ENCODE data around the gene CEACAM21.

Gene CEACAM21

DNA sequence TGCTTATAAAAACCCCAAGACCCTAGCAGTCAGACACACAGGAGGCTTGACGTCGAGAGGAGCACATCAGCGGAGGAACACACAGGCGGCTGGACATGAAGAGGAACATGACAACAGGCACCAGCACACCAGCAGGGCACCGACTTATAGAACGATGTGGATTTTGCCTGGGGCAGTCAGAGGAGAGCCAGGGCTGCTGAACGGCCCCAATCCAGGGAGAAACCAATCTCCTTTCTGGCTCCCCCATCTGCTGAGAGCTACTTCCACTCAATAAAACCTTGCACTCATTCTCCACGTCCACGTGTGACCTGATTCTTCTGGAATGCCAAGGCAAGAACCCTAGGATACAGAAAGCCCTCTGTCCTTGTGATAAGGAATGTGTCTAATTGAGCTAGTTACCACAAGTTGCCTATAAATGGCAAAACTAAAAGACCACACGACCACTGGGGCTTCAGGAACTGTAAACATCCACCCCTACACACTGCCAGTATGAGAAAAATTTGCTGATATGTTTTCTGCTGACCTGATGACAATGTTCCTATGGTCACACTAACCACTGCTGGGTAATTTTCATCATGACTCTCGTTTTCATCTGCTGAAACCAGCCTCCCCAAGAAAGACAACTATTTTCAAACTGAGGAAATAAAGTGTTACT, 35.8 kb upstream of the CEACAM21 start:
- Histone ChIP-seq H3K9ac (ENCODE audit: low read length) (no peak overlapping the region), H3K4me1 (ENCODE audit: insufficient read depth, low read length) (no peaks in the 10 kb centered on the region), H3K36me3 (ENCODE audit: insufficient read depth, low read length) (no peaks in the 10 kb centered on the region), H3K27ac (ENCODE audit: low read depth, low read length) (no peak overlapping the region), H3K4me3 (ENCODE audit: low read depth in 1 of 2, low read length in 2 of 2) (no peak overlapping the region), H3K27me3 (ENCODE audit: control insufficient read depth in 1 of 2, insufficient read depth in 2 of 2, low read length in 2 of 2) (peaks cover 4 to 7% of the 10 kb centered on the region in 2 donors), H3K9me3 (ENCODE audit: low read length) (no peaks in the 10 kb centered on the region)

DNA sequence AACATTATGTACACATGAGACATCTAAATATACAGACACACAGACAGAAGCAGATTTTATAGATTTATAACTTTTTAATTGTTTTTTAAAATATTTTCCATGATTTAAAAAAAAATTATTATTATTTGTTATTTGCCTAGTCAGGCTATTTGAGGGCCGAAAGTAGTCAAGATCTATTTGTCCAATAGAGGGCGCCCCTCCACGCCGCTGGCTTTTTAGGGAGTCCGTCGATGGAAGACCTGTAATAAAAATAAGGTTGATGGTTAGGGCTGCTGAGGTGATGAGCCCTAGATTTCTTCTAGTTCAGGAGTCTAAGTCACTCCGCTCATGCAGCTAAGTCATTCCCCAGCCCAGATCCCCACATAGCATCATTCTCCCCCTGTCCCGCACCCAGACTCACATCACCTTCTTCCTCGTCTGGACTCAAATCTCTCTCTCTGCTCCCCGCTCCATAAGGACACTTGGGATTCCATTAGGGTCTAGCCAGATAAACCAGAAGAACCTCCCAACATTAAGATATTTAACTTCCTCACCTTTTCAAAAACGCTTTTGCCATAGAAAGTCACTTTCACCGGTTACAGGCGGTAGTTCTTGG, 33.9 kb upstream of the CEACAM21 start:
- Histone ChIP-seq H3K9ac (ENCODE audit: low read length) (no peak overlapping the region), H3K9me3 (ENCODE audit: low read length) (no peaks in the 10 kb centered on the region), H3K27me3 (ENCODE audit: control insufficient read depth in 1 of 2, insufficient read depth in 2 of 2, low read length in 2 of 2) (peaks cover 4 to 7% of the 10 kb centered on the region in 2 donors), H3K4me1 (ENCODE audit: insufficient read depth, low read length) (no peaks in the 10 kb centered on the region), H3K36me3 (ENCODE audit: insufficient read depth, low read length) (no peaks in the 10 kb centered on the region), H3K4me3 (ENCODE audit: low read depth in 1 of 2, low read length in 2 of 2) (no peak overlapping the region), H3K27ac (ENCODE audit: low read depth, low read length) (no peak overlapping the region)

DNA sequence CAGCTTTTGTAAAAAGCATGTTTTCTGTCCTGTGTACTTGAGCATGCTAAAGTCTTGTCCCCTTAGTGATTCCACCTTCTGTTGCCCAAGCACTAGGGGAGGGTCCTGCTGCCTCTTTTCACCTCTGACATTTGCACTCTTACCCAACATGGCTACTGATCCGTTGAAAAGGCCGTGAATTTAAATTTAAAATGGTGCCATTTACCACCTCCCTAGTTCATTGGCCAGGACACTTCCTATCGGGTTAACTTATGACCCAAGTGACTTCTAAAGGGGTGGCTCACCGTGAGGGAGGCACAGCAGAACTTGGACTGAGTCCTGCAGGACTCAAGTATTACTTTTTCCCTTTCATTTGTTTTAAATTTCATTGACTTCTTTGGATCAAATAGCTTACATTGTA, 33.3 kb upstream of the CEACAM21 start:
- Histone ChIP-seq H3K27ac (ENCODE audit: low read depth, low read length) (no peak overlapping the region), H3K36me3 (ENCODE audit: insufficient read depth, low read length) (no peaks in the 10 kb centered on the region), H3K4me3 (ENCODE audit: low read depth in 1 of 2, low read length in 2 of 2) (no peak overlapping the region), H3K9ac (ENCODE audit: low read length) (no peak overlapping the region), H3K27me3 (ENCODE audit: control insufficient read depth in 1 of 2, insufficient read depth in 2 of 2, low read length in 2 of 2) (peaks cover 4 to 10% of the 10 kb centered on the region in 2 donors), H3K4me1 (ENCODE audit: insufficient read depth, low read length) (no peaks in the 10 kb centered on the region), H3K9me3 (ENCODE audit: low read length) (no peaks in the 10 kb centered on the region)

DNA sequence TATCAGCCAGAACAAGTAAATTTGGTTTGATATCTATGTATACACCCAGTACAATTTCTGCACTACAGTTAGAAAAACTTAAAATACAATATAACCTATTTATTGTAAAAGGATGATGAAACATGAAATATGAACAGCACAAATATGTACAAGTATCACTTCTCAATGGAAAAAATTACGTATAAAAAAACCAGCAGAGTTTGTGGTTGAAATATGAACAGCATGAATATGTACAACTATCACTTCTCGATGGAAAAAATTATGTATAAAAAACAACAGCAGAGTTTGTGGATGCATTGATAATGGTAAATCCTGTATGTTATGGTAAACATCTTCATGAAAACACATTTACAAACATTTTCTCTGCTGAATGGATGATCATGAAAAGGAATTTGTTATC, 32.4 kb upstream of the CEACAM21 start:
- H3K27me3 ChIP-seq (ENCODE audit: control insufficient read depth in 1 of 2, insufficient read depth in 2 of 2, low read length in 2 of 2), result peaks cover 4 to 12% of the 10 kb centered on the region in 2 donors
- H3K36me3 ChIP-seq (ENCODE audit: insufficient read depth, low read length), result no peaks in the 10 kb centered on the region
- H3K9me3 ChIP-seq (ENCODE audit: low read length), result no peaks in the 10 kb centered on the region
- no peak overlapping the region for H3K27ac ChIP-seq (ENCODE audit: low read depth, low read length)
- no peaks in the 10 kb centered on the region for H3K4me1 ChIP-seq (ENCODE audit: insufficient read depth, low read length)
- H3K4me3 ChIP-seq (ENCODE audit: low read depth in 1 of 2, low read length in 2 of 2), result no peak overlapping the region
- H3K9ac ChIP-seq (ENCODE audit: low read length), result no peak overlapping the region

DNA sequence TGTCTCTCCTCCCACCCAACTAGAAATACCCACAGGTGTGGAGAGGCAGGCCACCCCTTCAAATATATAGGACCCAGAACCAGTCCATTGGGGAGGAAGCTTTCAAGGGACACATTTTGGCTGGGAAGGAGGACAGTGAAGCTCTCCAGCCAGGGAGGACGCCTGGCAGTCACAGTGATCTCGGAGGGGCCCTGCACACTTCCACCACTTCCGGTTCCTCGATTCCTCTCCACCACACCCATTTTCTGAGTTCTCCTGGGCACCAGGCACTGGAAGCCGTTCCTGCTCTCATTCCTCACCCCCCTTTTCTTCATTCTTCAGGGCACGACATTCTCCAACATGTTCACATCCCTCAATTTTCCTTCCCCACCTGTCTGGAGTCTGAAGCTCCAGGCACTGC, 30.4 kb upstream of the CEACAM21 start:
- no peaks in the 10 kb centered on the region for H3K9me3 ChIP-seq (ENCODE audit: low read length)
- no peaks in the 10 kb centered on the region for H3K4me1 ChIP-seq (ENCODE audit: insufficient read depth, low read length)
- H3K36me3 ChIP-seq (ENCODE audit: insufficient read depth, low read length), result no peaks in the 10 kb centered on the region
- H3K27me3 ChIP-seq (ENCODE audit: control insufficient read depth in 1 of 2, insufficient read depth in 2 of 2, low read length in 2 of 2), result peaks cover 9 to 16% of the 10 kb centered on the region in 2 donors
- H3K27ac ChIP-seq (ENCODE audit: low read depth, low read length), result no peak overlapping the region
- no peak overlapping the region for H3K4me3 ChIP-seq (ENCODE audit: low read depth in 1 of 2, low read length in 2 of 2)
- no peak overlapping the region for H3K9ac ChIP-seq (ENCODE audit: low read length)

DNA sequence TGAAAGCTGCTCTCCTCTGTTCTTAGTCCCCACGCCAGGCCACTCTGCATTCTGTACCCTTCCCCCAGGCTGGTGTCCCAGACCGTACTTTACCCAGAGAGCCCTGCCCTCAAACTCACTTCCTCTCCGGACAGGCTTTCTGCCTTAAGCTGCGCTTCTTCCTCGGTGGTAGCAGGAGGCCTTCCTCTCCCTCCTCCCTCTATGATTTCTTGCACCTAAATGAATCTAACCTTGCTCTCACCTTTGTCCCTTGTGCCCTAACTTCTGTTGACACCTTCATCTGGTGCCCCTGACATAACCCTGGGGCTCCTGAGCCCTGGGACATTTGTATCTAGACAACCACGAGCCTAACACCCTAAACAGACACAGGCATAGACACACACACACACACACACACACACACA, 29.6 kb upstream of the CEACAM21 start:
- Histone ChIP-seq H3K36me3 (ENCODE audit: insufficient read depth, low read length) (no peaks in the 10 kb centered on the region), H3K9me3 (ENCODE audit: low read length) (no peaks in the 10 kb centered on the region), H3K27me3 (ENCODE audit: control insufficient read depth in 1 of 2, insufficient read depth in 2 of 2, low read length in 2 of 2) (peaks cover 9 to 16% of the 10 kb centered on the region in 2 donors), H3K9ac (ENCODE audit: low read length) (no peak overlapping the region), H3K4me3 (ENCODE audit: low read depth in 1 of 2, low read length in 2 of 2) (no peak overlapping the region), H3K27ac (ENCODE audit: low read depth, low read length) (no peak overlapping the region), H3K4me1 (ENCODE audit: insufficient read depth, low read length) (no peaks in the 10 kb centered on the region)

DNA sequence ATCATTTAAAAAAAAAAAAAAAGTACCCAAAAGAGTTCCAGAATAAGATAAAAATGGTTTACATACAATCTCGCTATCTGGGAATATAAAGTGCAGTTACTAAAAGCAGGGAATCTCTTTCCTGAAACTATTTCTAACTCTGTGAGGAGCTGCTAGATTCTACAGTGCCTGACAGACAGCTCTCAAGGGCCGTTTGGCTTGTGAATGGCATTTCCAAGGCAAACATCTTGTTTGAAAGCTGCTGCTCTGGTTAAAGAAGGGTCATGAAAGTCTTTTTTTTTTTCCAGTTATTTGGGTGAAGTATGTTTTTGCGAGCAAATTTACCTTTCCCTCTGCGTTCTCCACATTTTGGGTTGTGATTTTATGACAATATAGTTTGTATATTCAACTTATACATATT, 29.0 kb upstream of the CEACAM21 start:
- Histone ChIP-seq H3K9me3 (ENCODE audit: low read length) (no peaks in the 10 kb centered on the region), H3K4me1 (ENCODE audit: insufficient read depth, low read length) (no peaks in the 10 kb centered on the region), H3K36me3 (ENCODE audit: insufficient read depth, low read length) (no peaks in the 10 kb centered on the region), H3K4me3 (ENCODE audit: low read depth in 1 of 2, low read length in 2 of 2) (no peak overlapping the region), H3K27me3 (ENCODE audit: control insufficient read depth in 1 of 2, insufficient read depth in 2 of 2, low read length in 2 of 2) (peaks cover 9 to 16% of the 10 kb centered on the region in 2 donors), H3K9ac (ENCODE audit: low read length) (no peak overlapping the region), H3K27ac (ENCODE audit: low read depth, low read length) (no peak overlapping the region)

DNA sequence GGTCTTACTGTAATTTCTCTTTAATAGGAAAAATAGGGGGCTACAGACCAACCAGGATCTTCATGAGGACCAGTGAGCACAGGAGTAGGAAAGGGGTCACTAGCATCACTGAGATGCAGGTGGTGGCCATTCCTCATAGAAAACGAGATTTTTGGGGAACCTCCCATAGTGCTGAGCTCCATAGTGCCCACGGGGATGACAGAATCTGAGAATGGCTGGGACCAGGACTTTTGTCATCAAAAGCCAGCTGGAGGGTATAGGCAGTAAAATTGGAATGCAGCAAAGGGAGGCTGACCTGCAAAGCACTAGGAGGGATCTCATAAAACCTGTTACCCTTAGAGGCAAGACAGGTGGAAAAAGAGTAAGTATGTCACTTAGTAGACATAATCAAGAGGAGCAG, 28.4 kb upstream of the CEACAM21 start:
- Histone ChIP-seq H3K36me3 (ENCODE audit: insufficient read depth, low read length) (no peaks in the 10 kb centered on the region), H3K9me3 (ENCODE audit: low read length) (no peaks in the 10 kb centered on the region), H3K4me1 (ENCODE audit: insufficient read depth, low read length) (no peaks in the 10 kb centered on the region), H3K27ac (ENCODE audit: low read depth, low read length) (no peak overlapping the region), H3K4me3 (ENCODE audit: low read depth in 1 of 2, low read length in 2 of 2) (no peak overlapping the region), H3K9ac (ENCODE audit: low read length) (no peak overlapping the region), H3K27me3 (ENCODE audit: control insufficient read depth in 1 of 2, insufficient read depth in 2 of 2, low read length in 2 of 2) (peaks cover 9 to 11% of the 10 kb centered on the region in 2 donors)

DNA sequence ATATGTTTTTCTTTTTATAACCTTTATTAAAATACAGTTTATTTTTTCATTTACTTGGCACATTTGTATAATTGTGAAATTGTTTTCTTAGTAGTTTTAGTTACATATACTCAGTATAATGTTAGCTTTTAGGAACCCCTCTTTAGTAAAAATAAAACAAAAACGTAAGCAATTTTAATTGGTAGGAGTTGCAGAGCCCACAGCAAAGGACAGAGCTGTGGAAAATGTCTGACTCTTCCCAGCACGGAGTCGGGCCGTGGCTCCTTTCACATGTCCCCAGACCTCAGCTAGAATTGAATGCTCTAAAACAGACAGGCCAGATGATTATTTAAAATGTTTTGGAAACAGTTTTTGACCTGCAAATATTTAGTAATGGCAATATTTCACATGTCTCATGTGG, 27.9 kb upstream of the CEACAM21 start:
- H3K9me3 ChIP-seq (ENCODE audit: low read length), result no peaks in the 10 kb centered on the region
- peaks cover 9% of the 10 kb centered on the region in 2 donors for H3K27me3 ChIP-seq (ENCODE audit: control insufficient read depth in 1 of 2, insufficient read depth in 2 of 2, low read length in 2 of 2)
- no peaks in the 10 kb centered on the region for H3K36me3 ChIP-seq (ENCODE audit: insufficient read depth, low read length)
- no peak overlapping the region for H3K27ac ChIP-seq (ENCODE audit: low read depth, low read length)
- no peak overlapping the region for H3K4me3 ChIP-seq (ENCODE audit: low read depth in 1 of 2, low read length in 2 of 2)
- no peaks in the 10 kb centered on the region for H3K4me1 ChIP-seq (ENCODE audit: insufficient read depth, low read length)
- H3K9ac ChIP-seq (ENCODE audit: low read length), result no peak overlapping the region

DNA sequence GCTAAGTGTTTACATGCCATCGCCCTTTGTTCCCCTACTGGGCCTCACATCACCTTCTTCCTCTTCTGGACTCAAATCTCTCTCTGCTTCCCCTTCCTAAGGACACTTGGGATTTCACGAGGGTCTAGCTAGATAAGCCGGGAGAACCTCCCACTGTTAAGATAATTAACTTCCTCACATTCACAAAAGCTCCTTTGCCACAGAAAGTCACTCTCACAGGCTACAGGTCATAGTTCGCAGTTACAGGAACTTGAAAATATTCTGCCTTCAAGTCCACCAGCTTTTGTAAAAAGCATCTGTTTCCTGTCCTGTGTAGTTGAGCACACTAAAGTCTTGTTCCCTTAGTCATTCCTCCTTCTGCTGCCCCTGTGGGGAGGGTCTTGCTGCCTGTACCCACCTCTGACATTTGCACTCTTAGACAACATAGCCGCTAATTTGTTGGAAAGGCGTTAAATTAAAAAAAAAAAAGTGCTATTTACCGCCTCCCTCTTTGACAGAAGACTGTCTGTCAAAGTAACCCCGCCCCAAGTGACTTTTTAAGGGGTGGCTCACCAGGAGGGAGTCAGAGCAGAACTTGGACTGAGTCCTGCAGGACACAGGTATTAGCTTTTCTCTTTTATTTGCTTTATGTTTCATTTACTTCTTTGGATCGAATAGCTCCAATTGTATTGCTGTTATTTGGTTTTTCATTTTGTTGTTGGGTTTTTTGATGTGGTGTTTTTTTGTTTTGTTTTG, 26.8 kb upstream of the CEACAM21 start:
- Histone ChIP-seq H3K9me3 (ENCODE audit: low read length) (no peaks in the 10 kb centered on the region), H3K27ac (ENCODE audit: low read depth, low read length) (no peak overlapping the region), H3K4me3 (ENCODE audit: low read depth in 1 of 2, low read length in 2 of 2) (no peak overlapping the region), H3K9ac (ENCODE audit: low read length) (no peak overlapping the region), H3K36me3 (ENCODE audit: insufficient read depth, low read length) (no peaks in the 10 kb centered on the region), H3K27me3 (ENCODE audit: control insufficient read depth in 1 of 2, insufficient read depth in 2 of 2, low read length in 2 of 2) (peaks cover 9% of the 10 kb centered on the region in 2 donors), H3K4me1 (ENCODE audit: insufficient read depth, low read length) (no peaks in the 10 kb centered on the region)

DNA sequence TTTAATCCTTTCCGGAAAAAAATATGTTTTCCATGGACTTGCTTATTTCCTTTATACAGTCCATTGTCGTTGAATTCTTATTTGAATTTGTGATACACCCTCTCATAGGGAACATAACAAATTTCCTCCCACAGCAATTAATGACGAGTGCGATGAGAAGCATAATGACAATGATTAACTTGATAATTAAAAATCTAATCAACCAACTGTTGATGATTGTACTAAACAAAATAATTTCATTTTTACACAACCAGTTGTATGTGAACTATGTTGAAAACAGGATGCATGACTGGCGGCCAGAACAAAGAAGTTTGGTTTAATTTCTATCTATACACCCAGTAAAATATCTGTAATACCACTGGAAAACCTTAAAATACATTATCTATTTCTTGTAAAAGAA, 26.1 kb upstream of the CEACAM21 start:
- H3K27ac ChIP-seq (ENCODE audit: low read depth, low read length), result no peak overlapping the region

More for the DNA sequence above, 26.1 kb upstream of the CEACAM21 start:
- Histone ChIP-seq H3K4me1 (ENCODE audit: insufficient read depth, low read length) (no peaks in the 10 kb centered on the region), H3K9ac (ENCODE audit: low read length) (no peak overlapping the region), H3K27me3 (ENCODE audit: control insufficient read depth in 1 of 2, insufficient read depth in 2 of 2, low read length in 2 of 2) (peaks cover 9% of the 10 kb centered on the region in 2 donors), H3K36me3 (ENCODE audit: insufficient read depth, low read length) (no peaks in the 10 kb centered on the region), H3K4me3 (ENCODE audit: low read depth in 1 of 2, low read length in 2 of 2) (no peak overlapping the region), H3K9me3 (ENCODE audit: low read length) (no peaks in the 10 kb centered on the region)
